Smooth muscle cell (in vitro differentiated cells): Measurements from ENCODE around the gene SCAPER. TPM values are rescaled to one million over a fixed set of nuclear protein-coding genes. Genes with fewer than 3 reads are reported as not detected.

Experiments used
- DNase-seq: peaks from one replicate; lab custom pipeline; 2025; ENCODE audit not compliant: unreplicated experiment; lab: John Stamatoyannopoulos, UW
- H2AFZ ChIP-seq: fragments of 200-600 bp; sonication (generic); 2 replicates; pipeline ENCODE4 v1.6.0; 2016; ENCODE audit warnings: antibody characterized with exemption, low read depth, mild to moderate bottlenecking
- H3F3A ChIP-seq: fragments of 200-600 bp; sonication (generic); 2 replicates; pipeline ENCODE4 v1.6.0; 2017; ENCODE audit warnings: antibody characterized with exemption, low read depth
- H3K27ac ChIP-seq: fragments of 200-600 bp; sonication (generic); 2 replicates; pipeline ENCODE4 v1.5.1; 2016; ENCODE audit warnings: low read depth, mild to moderate bottlenecking
- H3K27me3 ChIP-seq: fragments of 200-600 bp; sonication (generic); 2 replicates; pipeline ENCODE4 v1.6.1; 2016; ENCODE audit warnings: low read depth, mild to moderate bottlenecking
- H3K36me3 ChIP-seq: fragments of 200-600 bp; sonication (generic); 2 replicates; pipeline ENCODE4 v1.5.1; 2016; ENCODE audit warnings: low read depth
- H3K4me1 ChIP-seq: fragments of 200-600 bp; sonication (generic); 2 replicates; pipeline ENCODE4 v1.5.1; 2016; ENCODE audit warnings: low read depth
- H3K4me2 ChIP-seq: fragments of 200-600 bp; sonication (generic); 2 replicates; pipeline ENCODE4 v1.6.0; 2016; ENCODE audit warnings: mild to moderate bottlenecking
- H3K4me3 ChIP-seq: fragments of 200-600 bp; sonication (generic); 2 replicates; pipeline ENCODE4 v1.5.1; 2016; ENCODE audit warnings: mild to moderate bottlenecking
- H3K79me2 ChIP-seq: fragments of 200-600 bp; sonication (generic); 2 replicates; pipeline ENCODE4 v1.6.0; 2016; ENCODE audit warnings: low read depth, mild to moderate bottlenecking
- H3K9ac ChIP-seq: fragments of 200-600 bp; sonication (generic); 2 replicates; pipeline ENCODE4 v1.6.0; 2016; ENCODE audit warnings: low read depth
- H3K9me3 ChIP-seq: fragments of 200-600 bp; sonication (generic); replicated peaks from 2 replicates; pipeline ENCODE4 v1.5.1; 2016; ENCODE audit warnings: low read depth
- H4K20me1 ChIP-seq: fragments of 200-600 bp; sonication (generic); 2 replicates; pipeline ENCODE4 v1.6.0; 2016; ENCODE audit warnings: low read depth
- WGBS: methylation state at CpG from one replicate; pipeline ENCODE4 v1.1.7; 2016; ENCODE audit warnings: low lambda C conversion rate; 5-methylcytosine and 5-hydroxymethylcytosine counted together
- polyA plus RNA-seq: library from polyadenylated mRNA; unstranded; fragments of >200 nt; fragmentation: Nextera tagmentation; extraction: Ambion mirVana; gene quantifications from 2 replicates; pipeline ENCODE4 v1.2.1, GENCODE V29; 2016
- total RNA-seq: library from RNA; depleted of rRNA; stranded (reverse); fragments of >200 nt; gene quantifications from 2 replicates; pipeline ENCODE4 v1.2.3, GENCODE V29; 2014
- TF ChIP-seq, protein P1 (sequence below): fragments of 200-600 bp; sonication (generic); IDR thresholded peaks from 2 replicates; pipeline ENCODE4 v1.5.1; 2017; ENCODE audit warnings: borderline replicate concordance, mild to moderate bottlenecking, antibody characterized with exemption; ENCODE audit not compliant: insufficient read depth, poor library complexity, severe bottlenecking

Gene SCAPER
- total and polyA plus RNA-seq, 2 experiments from 2014 or later, result 6.6 to 34.3 TPM

DNA sequence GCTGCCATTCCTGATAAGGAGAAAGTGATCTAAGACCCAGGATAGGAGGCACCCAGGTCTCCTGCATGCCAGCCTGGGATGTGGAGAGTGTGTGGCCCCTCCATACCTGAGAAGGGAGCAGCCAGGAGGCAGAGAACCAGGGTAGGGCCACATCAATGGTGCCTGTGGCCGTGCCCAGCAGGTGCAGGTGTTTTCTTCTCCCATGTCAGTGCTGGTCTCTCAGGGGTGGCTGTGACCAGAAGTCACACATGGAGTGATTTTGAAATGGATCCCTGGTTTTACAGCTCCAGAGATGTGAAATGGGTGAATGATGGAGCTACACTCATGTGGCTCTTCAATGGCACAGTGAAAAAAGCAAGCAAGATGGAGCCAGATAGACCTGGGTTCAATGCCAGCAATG lies 571.8 kb downstream of the SCAPER start:
- Histone ChIP-seq H3F3A (no peaks in the 10 kb centered on the region), H3K9me3 (no peaks in the 10 kb centered on the region), H3K4me1 (peaks cover 29% of the 10 kb centered on the region), H2AFZ (no peak overlapping the region), H3K27ac (no peak overlapping the region), H3K79me2 (no peaks in the 10 kb centered on the region), H3K4me3 (no peak overlapping the region), H3K9ac (no peak overlapping the region), H3K4me2 (no peak overlapping the region), H3K36me3 (no peaks in the 10 kb centered on the region), H3K27me3 (peaks cover 60% of the 10 kb centered on the region), H4K20me1 (no peaks in the 10 kb centered on the region)
- TF ChIP-seq, protein P1, sequence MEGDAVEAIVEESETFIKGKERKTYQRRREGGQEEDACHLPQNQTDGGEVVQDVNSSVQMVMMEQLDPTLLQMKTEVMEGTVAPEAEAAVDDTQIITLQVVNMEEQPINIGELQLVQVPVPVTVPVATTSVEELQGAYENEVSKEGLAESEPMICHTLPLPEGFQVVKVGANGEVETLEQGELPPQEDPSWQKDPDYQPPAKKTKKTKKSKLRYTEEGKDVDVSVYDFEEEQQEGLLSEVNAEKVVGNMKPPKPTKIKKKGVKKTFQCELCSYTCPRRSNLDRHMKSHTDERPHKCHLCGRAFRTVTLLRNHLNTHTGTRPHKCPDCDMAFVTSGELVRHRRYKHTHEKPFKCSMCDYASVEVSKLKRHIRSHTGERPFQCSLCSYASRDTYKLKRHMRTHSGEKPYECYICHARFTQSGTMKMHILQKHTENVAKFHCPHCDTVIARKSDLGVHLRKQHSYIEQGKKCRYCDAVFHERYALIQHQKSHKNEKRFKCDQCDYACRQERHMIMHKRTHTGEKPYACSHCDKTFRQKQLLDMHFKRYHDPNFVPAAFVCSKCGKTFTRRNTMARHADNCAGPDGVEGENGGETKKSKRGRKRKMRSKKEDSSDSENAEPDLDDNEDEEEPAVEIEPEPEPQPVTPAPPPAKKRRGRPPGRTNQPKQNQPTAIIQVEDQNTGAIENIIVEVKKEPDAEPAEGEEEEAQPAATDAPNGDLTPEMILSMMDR, result no peak
- 92% methylated on average over 1 of the region's 1 CpG for WGBS
- no peak for DNase-seq

DNA sequence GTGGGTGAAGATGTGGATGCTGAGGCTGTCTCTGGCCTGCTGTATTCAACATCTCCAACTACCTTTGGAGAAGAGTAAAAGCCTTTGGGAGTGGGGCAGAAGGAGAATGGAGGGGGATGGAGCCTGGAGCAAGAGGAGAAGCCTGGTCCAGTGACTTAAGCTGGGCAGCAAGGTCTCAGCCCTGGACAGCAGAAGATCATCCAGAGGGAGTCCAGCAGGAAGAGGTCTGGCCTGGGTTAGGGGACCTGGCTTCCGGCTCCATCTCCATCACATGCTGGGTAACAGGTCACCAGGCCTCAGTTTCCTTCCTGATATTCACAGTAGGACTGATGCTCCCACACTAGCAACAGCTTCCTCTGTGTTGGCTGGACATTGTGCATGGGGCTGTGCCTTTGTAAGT lies 572.3 kb downstream of the SCAPER start:
- H3K79me2 ChIP-seq, result no peaks in the 10 kb centered on the region
- peaks cover 24% of the 10 kb centered on the region for H3K4me1 ChIP-seq
- no peak overlapping the region for H3K4me2 ChIP-seq
- H3K36me3 ChIP-seq, result no peaks in the 10 kb centered on the region
- no peak overlapping the region for H3K27ac ChIP-seq
- 100% methylated on average over 1 of the region's 1 CpG for WGBS
- no peaks in the 10 kb centered on the region for H3F3A ChIP-seq
- TF ChIP-seq, protein P1, result no peak
- H2AFZ ChIP-seq, result no peak overlapping the region
- no peaks in the 10 kb centered on the region for H4K20me1 ChIP-seq
- H3K9ac ChIP-seq, result no peak overlapping the region
- no peak overlapping the region for H3K4me3 ChIP-seq
- H3K9me3 ChIP-seq, result no peaks in the 10 kb centered on the region
- peaks cover 55% of the 10 kb centered on the region for H3K27me3 ChIP-seq
- no peak for DNase-seq

DNA sequence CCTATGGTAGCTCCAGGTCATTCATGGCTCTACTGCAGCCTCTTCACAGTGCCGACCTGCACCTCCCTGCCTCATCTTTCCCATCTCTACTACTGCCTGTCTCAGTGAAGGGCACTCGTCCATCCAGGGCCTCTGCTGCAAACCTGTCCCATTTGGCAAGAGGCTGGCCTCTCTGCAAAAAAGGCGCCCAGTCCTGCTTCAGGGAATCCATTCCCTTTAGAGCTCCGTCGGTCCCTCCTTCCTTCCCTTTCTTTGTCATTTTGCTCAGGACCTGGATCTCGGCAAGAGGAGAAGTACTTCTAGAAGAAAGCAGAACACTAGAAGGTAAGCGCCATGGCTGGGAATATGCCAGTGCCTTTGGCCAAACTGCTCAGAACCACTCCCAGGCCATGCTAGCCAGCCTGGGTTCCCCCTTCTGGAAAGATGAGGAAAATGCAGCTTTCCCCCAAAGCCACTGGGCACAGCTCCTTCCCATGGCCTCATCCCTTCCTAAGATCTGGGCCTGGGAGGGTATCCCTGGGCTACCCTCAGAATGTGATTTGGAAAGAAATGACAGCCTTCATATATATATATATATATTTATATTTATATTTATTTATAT lies 575.0 kb downstream of the SCAPER start:
- WGBS, result 78% methylated on average over 7 of the region's 7 CpGs
- TF ChIP-seq, protein P1, result peak; percentile 40
- Histone ChIP-seq H3K27me3 (peaks cover 29% of the 10 kb centered on the region), H3K79me2 (no peaks in the 10 kb centered on the region), H3K9ac (no peak overlapping the region), H4K20me1 (no peaks in the 10 kb centered on the region), H3K36me3 (no peaks in the 10 kb centered on the region), H3K4me2 (no peak overlapping the region), H2AFZ (no peak overlapping the region), H3F3A (no peaks in the 10 kb centered on the region), H3K4me3 (no peak overlapping the region), H3K27ac (no peak overlapping the region), H3K9me3 (no peaks in the 10 kb centered on the region), H3K4me1 (peaks cover 2% of the 10 kb centered on the region)
- no peak for DNase-seq

DNA sequence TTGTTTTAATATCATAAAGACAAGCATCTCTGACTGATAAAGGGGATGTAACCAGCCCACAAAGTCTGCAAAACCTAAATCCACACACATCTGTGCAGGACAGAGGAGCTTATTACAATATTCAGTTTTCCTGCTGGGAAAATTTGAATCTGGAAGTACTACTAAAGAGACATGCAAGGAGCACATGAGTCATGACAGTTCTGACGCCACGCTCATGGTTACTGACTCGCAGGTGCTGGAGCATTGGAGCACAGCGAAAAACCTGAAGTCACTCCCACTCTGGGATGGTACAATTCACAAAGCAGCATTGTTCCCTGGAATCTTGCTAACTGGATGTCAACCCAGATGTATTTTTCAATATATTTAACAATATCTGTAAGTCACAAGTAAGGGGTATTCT lies 576.2 kb downstream of the SCAPER start:
- WGBS, result 59% methylated on average over 4 of the region's 4 CpGs
- no peak for DNase-seq
- Histone ChIP-seq H3F3A (no peaks in the 10 kb centered on the region), H3K27me3 (peaks cover 18% of the 10 kb centered on the region), H2AFZ (no peak overlapping the region), H3K36me3 (no peaks in the 10 kb centered on the region), H3K4me2 (no peak overlapping the region), H3K4me3 (no peak overlapping the region), H3K79me2 (no peaks in the 10 kb centered on the region), H3K27ac (no peak overlapping the region), H4K20me1 (no peaks in the 10 kb centered on the region), H3K4me1 (no peaks in the 10 kb centered on the region), H3K9me3 (no peaks in the 10 kb centered on the region), H3K9ac (no peak overlapping the region)
- TF ChIP-seq, protein P1, result no peak
